ENCODE data around the gene POGK. TPM values are rescaled to one million over a fixed set of nuclear protein-coding genes. Genes with fewer than 3 reads are reported as not detected.

POGK gene
- polyA plus RNA-seq, 1 donor, result 27.6 TPM

DNA sequence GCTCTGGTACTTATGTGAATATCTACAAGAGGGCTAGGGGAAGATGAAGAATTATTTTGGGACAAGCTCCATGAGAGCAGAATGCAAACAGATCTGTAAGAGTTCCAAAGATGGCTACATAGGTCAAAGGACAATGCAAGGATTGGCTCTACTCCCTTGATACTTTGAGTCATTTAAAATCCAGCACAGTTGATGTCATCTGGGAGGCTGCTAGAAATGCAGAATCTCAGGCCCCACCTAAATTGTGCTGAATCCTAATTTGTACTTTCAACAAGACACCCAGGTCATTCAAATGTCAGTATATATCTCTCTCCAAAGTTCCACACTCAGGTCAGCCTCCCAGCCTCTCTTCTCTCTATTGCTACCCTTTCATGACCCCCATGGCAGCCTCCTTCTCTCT lies 60.5 kb downstream of the POGK start:
- H3K27me3 ChIP-seq (ENCODE audit: control insufficient read depth, insufficient read depth, low read length), result no peaks in the 10 kb centered on the region

DNA sequence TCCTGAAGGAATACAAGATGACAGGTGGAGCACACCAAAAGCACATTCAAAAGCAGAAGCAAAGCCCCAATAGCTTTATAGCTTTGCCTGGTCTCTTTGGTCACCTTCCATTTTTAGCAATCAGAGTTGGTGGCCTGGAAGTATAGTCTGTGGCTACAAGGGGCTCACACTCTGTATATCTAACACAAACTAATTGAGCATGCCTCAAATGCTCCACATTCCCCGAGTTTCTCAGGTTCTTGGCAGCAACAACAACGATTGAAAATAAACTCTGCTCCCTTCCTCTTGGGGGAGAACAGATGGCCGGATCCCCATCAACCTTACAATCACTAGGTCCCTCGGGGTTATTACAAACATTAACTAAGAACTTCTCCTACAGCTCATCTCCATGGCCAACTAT lies 61.7 kb downstream of the POGK start:
- Histone ChIP-seq H3K4me1 (ENCODE audit: control insufficient read depth, insufficient read depth, low read length) (no peaks in the 10 kb centered on the region), H3K36me3 (ENCODE audit: control insufficient read depth, insufficient read depth, low read length) (no peaks in the 10 kb centered on the region), H3K9me3 (ENCODE audit: control insufficient read depth, low read depth, low read length) (no peaks in the 10 kb centered on the region), H3K27ac (ENCODE audit: low read length) (no peak overlapping the region), H3K27me3 (ENCODE audit: control insufficient read depth, insufficient read depth, low read length) (no peaks in the 10 kb centered on the region), H3K4me3 (ENCODE audit: low read length) (no peak overlapping the region)
- DNase-seq, result no peak
- no CpG with 5 or more reads among the region's 4 CpGs for WGBS (ENCODE audit: insufficient coverage, low lambda C conversion rate)

More for the DNA sequence above, 60.5 kb downstream of the POGK start:
- DNase-seq, result no peak
- H3K9me3 ChIP-seq (ENCODE audit: control insufficient read depth, low read depth, low read length), result no peaks in the 10 kb centered on the region
- H3K4me1 ChIP-seq (ENCODE audit: control insufficient read depth, insufficient read depth, low read length), result no peaks in the 10 kb centered on the region
- no peaks in the 10 kb centered on the region for H3K36me3 ChIP-seq (ENCODE audit: control insufficient read depth, insufficient read depth, low read length)
- H3K27ac ChIP-seq (ENCODE audit: low read length), result no peak overlapping the region
- no peak overlapping the region for H3K4me3 ChIP-seq (ENCODE audit: low read length)

DNA sequence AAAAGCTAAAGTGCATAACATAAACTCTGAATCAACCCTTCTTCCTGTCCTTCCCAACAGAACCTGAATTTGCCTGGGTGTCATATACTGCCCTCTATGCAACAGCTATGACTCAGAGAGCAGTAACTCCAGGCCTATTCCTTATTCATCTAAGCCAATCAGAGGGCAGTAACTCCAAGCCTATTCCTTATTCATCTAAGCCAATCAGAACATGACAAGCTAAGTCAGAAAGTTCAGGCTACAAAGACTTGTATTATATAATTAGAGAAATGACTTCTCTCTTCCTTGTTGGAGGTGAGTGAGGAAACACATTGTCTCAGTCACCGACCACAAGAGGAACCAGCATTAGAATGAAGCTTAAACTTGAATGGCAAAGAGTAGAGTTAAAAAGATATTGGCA lies 63.0 kb downstream of the POGK start:
- no peaks in the 10 kb centered on the region for H3K9me3 ChIP-seq (ENCODE audit: control insufficient read depth, low read depth, low read length)
- no peak overlapping the region for H3K27ac ChIP-seq (ENCODE audit: low read length)
- no peaks in the 10 kb centered on the region for H3K4me1 ChIP-seq (ENCODE audit: control insufficient read depth, insufficient read depth, low read length)
- H3K4me3 ChIP-seq (ENCODE audit: low read length), result no peak overlapping the region
- WGBS (ENCODE audit: insufficient coverage, low lambda C conversion rate), result no CpG with 5 or more reads among the region's 1 CpG
- DNase-seq, result no peak
- H3K27me3 ChIP-seq (ENCODE audit: control insufficient read depth, insufficient read depth, low read length), result no peaks in the 10 kb centered on the region
- no peaks in the 10 kb centered on the region for H3K36me3 ChIP-seq (ENCODE audit: control insufficient read depth, insufficient read depth, low read length)

DNA sequence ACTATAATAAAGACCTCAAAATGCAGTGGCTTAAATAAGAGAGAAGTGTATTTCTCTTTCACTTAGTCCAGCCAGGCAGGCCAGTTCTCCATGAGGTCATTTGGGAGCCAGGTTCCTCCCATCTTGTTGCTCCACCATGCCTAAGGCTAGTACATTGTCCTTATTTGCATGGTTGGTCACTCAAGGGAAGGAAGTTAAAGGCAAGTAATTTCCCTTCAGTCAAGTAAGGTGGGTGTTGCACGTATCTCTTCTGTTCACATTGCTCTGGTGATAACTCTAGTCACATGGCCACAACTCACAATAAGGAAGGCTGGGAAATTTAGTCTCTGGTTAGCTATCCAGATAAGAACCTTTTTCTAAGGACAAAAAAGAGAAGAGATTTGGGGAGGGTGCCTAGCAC lies 64.0 kb downstream of the POGK start:
- H3K4me3 ChIP-seq (ENCODE audit: low read length), result no peak overlapping the region
- DNase-seq, result no peak
- H3K36me3 ChIP-seq (ENCODE audit: control insufficient read depth, insufficient read depth, low read length), result no peaks in the 10 kb centered on the region
- no peaks in the 10 kb centered on the region for H3K9me3 ChIP-seq (ENCODE audit: control insufficient read depth, low read depth, low read length)
- no CpG with 5 or more reads among the region's 1 CpG for WGBS (ENCODE audit: insufficient coverage, low lambda C conversion rate)
- H3K27ac ChIP-seq (ENCODE audit: low read length), result no peak overlapping the region
- H3K4me1 ChIP-seq (ENCODE audit: control insufficient read depth, insufficient read depth, low read length), result no peaks in the 10 kb centered on the region
- no peaks in the 10 kb centered on the region for H3K27me3 ChIP-seq (ENCODE audit: control insufficient read depth, insufficient read depth, low read length)

DNA sequence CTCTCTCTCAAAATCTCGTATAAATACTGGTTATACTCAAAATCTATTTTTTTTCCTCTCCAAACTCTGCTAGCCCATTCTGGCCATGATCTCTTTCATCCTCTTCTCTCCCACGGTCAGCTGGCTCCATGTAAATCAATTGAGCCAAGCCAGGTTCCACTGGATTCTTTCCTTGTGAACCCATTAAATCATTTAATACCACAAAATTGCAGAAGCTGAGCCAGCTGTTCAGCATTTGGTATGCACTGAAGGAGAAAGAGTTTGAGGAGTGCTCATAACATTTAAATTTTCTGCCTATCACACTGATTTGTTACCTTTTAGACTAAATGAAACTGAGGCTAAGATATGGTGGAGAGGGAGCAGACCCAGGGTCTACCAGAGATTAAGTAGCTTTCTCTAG lies 65.9 kb downstream of the POGK start:
- H3K27me3 ChIP-seq (ENCODE audit: control insufficient read depth, insufficient read depth, low read length), result no peaks in the 10 kb centered on the region
- H3K9me3 ChIP-seq (ENCODE audit: control insufficient read depth, low read depth, low read length), result no peaks in the 10 kb centered on the region
- no peak overlapping the region for H3K4me3 ChIP-seq (ENCODE audit: low read length)
- DNase-seq, result no peak
- WGBS (ENCODE audit: insufficient coverage, low lambda C conversion rate), result 82% methylated on average over 2 of the region's 2 CpGs
- no peaks in the 10 kb centered on the region for H3K36me3 ChIP-seq (ENCODE audit: control insufficient read depth, insufficient read depth, low read length)
- no peak overlapping the region for H3K27ac ChIP-seq (ENCODE audit: low read length)
- no peaks in the 10 kb centered on the region for H3K4me1 ChIP-seq (ENCODE audit: control insufficient read depth, insufficient read depth, low read length)

DNA sequence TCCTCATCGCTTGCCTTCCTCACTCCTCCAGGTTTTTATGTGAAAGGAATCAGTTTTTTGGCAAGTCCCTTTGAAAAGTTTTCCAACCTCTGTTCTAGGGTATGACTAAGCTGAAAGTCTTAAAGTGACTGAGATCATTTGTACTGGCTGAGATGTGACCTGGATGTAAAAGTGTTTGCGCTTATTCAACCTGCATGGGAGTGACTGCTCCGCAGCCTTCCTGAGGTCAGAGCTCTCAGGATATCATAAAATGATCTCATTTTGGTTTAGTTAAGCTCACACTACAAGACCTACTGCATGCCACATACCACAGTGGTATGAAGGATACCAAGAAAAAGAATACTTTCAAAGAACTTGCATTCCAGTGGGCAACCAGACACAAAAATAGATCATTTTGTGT lies 66.6 kb downstream of the POGK start:
- Histone ChIP-seq H3K36me3 (ENCODE audit: control insufficient read depth, insufficient read depth, low read length) (no peaks in the 10 kb centered on the region), H3K9me3 (ENCODE audit: control insufficient read depth, low read depth, low read length) (no peaks in the 10 kb centered on the region), H3K4me3 (ENCODE audit: low read length) (no peak overlapping the region), H3K27ac (ENCODE audit: low read length) (no peak overlapping the region), H3K4me1 (ENCODE audit: control insufficient read depth, insufficient read depth, low read length) (no peaks in the 10 kb centered on the region), H3K27me3 (ENCODE audit: control insufficient read depth, insufficient read depth, low read length) (no peaks in the 10 kb centered on the region)
- WGBS (ENCODE audit: insufficient coverage, low lambda C conversion rate), result no CpG with 5 or more reads among the region's 3 CpGs
- DNase-seq, result no peak

Other genes with a start within 250 kb of the POGK start
- 18.5 TPM for gene TADA1, start 36.8 kb downstream of the POGK start, polyA plus RNA-seq
- gene ILDR2, start 136.1 kb downstream of the POGK start, polyA plus RNA-seq, result 1.7 TPM
- gene MAEL, start 149.8 kb downstream of the POGK start, polyA plus RNA-seq, result 0.19 TPM

All from large intestine (tissue), 3 donors.